ENCODE measurements around the gene LMX1B. TPM values are rescaled to one million over a fixed set of nuclear protein-coding genes. Genes with fewer than 3 reads are reported as not detected.

LMX1B gene
- total and polyA plus RNA-seq, 8 donors = 0.20 TPM; not detected in 7

GRCh38 chr9:126703002-126703865 is 89.5 kb downstream of the LMX1B start:
- no peaks in the 10 kb centered on the region for H3K36me3 ChIP-seq
- no peak overlapping the region for H3K27ac ChIP-seq
- no peak for TF ChIP-seq CTCF (IDR thresholded peaks at IDR 0.05)
- no peak for TF ChIP-seq EP300 (IDR thresholded peaks at IDR 0.05)
- TF ChIP-seq POLR2AphosphoS5 (IDR thresholded peaks at IDR 0.05) = no peak
- no peak for TF ChIP-seq POLR2A (IDR thresholded peaks at IDR 0.05)
- WGBS, 5 donors = 59 to 63% (median 61%) methylated on average over 13 to 14 of the region's 14 CpGs
- DNase-seq = peak in 1 of 2 donors; percentile 4
- peaks cover 0 to 86% (median 50%) of the 10 kb centered on the region in 3 donors for H3K27me3 ChIP-seq
- no peak overlapping the region for H3K4me3 ChIP-seq
- intact Hi-C loops (cut with DNase I; ENCODE audit: low total_unique reads) = no loop called here
- H3K4me1 ChIP-seq = peaks cover 11 to 17% (median 16%) of the 10 kb centered on the region in 4 donors
- H3K9me3 ChIP-seq = no peaks in the 10 kb centered on the region

GRCh38 chr9:126703866-126704156 is 90.1 kb downstream of the LMX1B start:
- TF ChIP-seq POLR2A (IDR thresholded peaks at IDR 0.05) (no peak), POLR2AphosphoS5 (IDR thresholded peaks at IDR 0.05) (no peak), EP300 (IDR thresholded peaks at IDR 0.05) (no peak), CTCF (IDR thresholded peaks at IDR 0.05) (no peak)
- no peak overlapping the region for H3K4me3 ChIP-seq
- intact Hi-C loops (cut with DNase I; ENCODE audit: low total_unique reads) = no loop called here
- H3K27ac ChIP-seq = no peak overlapping the region
- peak in 1 of 2 donors; percentile 0 for DNase-seq
- WGBS, 5 donors = 79 to 100% (median 83%) methylated on average over 3 of the region's 3 CpGs; no CpG with 5 or more reads in 1 of the 5 donors
- H3K9me3 ChIP-seq = no peaks in the 10 kb centered on the region
- peaks cover 11 to 17% (median 16%) of the 10 kb centered on the region in 4 donors for H3K4me1 ChIP-seq
- peaks cover 0 to 89% (median 50%) of the 10 kb centered on the region in 3 donors for H3K27me3 ChIP-seq
- no peaks in the 10 kb centered on the region for H3K36me3 ChIP-seq

GRCh38 chr9:126704157-126704891 is 90.6 kb downstream of the LMX1B start:
- DNase-seq = peak in 1 of 2 donors; percentile 36
- TF ChIP-seq EP300 (IDR thresholded peaks at IDR 0.05) (no peak), POLR2AphosphoS5 (IDR thresholded peaks at IDR 0.05) (no peak), CTCF (IDR thresholded peaks at IDR 0.05) (no peak), POLR2A (IDR thresholded peaks at IDR 0.05) (no peak)
- no peak overlapping the region for H3K4me3 ChIP-seq
- no peak overlapping the region for H3K27ac ChIP-seq
- H3K27me3 ChIP-seq = peaks cover 0 to 89% (median 50%) of the 10 kb centered on the region in 3 donors
- intact Hi-C loops (cut with DNase I; ENCODE audit: low total_unique reads) = no loop called here
- WGBS, 5 donors = 25 to 47% (median 40%) methylated on average over 10 to 14 of the region's 14 CpGs
- H3K4me1 ChIP-seq = peaks cover 11 to 17% (median 16%) of the 10 kb centered on the region in 4 donors
- no peaks in the 10 kb centered on the region for H3K9me3 ChIP-seq
- H3K36me3 ChIP-seq = no peaks in the 10 kb centered on the region

GRCh38 chr9:126704892-126705766 is 91.4 kb downstream of the LMX1B start:
- Histone ChIP-seq H3K27ac (no peak overlapping the region), H3K36me3 (no peaks in the 10 kb centered on the region), H3K27me3 (peaks cover 0 to 81% (median 50%) of the 10 kb centered on the region in 3 donors), H3K9me3 (no peaks in the 10 kb centered on the region), H3K4me3 (peak overlapping the region in 3 of 4 donors; percentile 20 to 39 (median 25)), H3K4me1 (peaks cover 11 to 17% (median 16%) of the 10 kb centered on the region in 4 donors)
- 7 to 18% (median 7%) methylated on average over 13 to 36 of the region's 36 CpGs for WGBS, 5 donors
- peak; percentile 84 to 92 for DNase-seq
- intact Hi-C loops (cut with DNase I; ENCODE audit: low total_unique reads) = no loop called here
- no peak for TF ChIP-seq EP300 (IDR thresholded peaks at IDR 0.05)
- TF ChIP-seq CTCF (IDR thresholded peaks at IDR 0.05) = peak in 5 of 7 experiments; percentile 84 to 93 (median 85)
- peak in 2 of 3 donors; percentile 25 to 30 for TF ChIP-seq POLR2AphosphoS5 (IDR thresholded peaks at IDR 0.05)
- TF ChIP-seq POLR2A (IDR thresholded peaks at IDR 0.05) = no peak

Measured in stomach (tissue), 9 donors.